Measurements from ENCODE around the gene BHMT2. TPM values are rescaled to one million over a fixed set of nuclear protein-coding genes. Genes with fewer than 3 reads are reported as not detected.

The BHMT2 gene
- total RNA-seq, 2 donors from 2014 or later, result 0.46 TPM; not detected in 1

GRCh38 chr5:79105868-79106267 lies 36.3 kb downstream of the BHMT2 start:
- H3K4me3 ChIP-seq (ENCODE audit: low read length), result no peak overlapping the region
- H3K4me3 Mint-ChIP-seq, result no peak overlapping the region
- no peak overlapping the region for H3K9ac ChIP-seq (ENCODE audit: extremely low read depth, low read length, poor library complexity, severe bottlenecking)
- H3K4me1 ChIP-seq (ENCODE audit: control insufficient read depth, insufficient read depth, low read length), result no peaks in the 10 kb centered on the region
- H3K27me3 Mint-ChIP-seq (ENCODE audit: insufficient read depth), result peaks cover 10% of the 10 kb centered on the region
- no peaks in the 10 kb centered on the region for H3K36me3 ChIP-seq (ENCODE audit: control insufficient read depth, insufficient read depth, low read length)
- H3K27me3 ChIP-seq (ENCODE audit: control insufficient read depth, insufficient read depth, low read length, poor library complexity, severe bottlenecking), result peaks cover 12% of the 10 kb centered on the region
- peaks cover 5% of the 10 kb centered on the region for H3K36me3 Mint-ChIP-seq (ENCODE audit: low read depth)
- H3K27ac ChIP-seq (ENCODE audit: low read depth, low read length), result no peak overlapping the region
- H3K9me3 ChIP-seq (ENCODE audit: control insufficient read depth, low read length), result peaks cover 8% of the 10 kb centered on the region
- TF ChIP-seq CTCF (conservative IDR thresholded peaks at IDR 0.05), result peak; percentile 28
- no peak for DNase-seq
- peaks cover 10% of the 10 kb centered on the region for H3K4me1 Mint-ChIP-seq
- 95 to 100% methylated on average over 2 of the region's 2 CpGs for WGBS, 2 experiments (ENCODE audit: insufficient coverage in 1 of 2, insufficient read length in 1 of 2)
- no peak overlapping the region for H3K27ac Mint-ChIP-seq
- H3K9me3 Mint-ChIP-seq, result peaks cover 17% of the 10 kb centered on the region

- H3K9me3 Mint-ChIP-seq, result peaks cover 3% of the 10 kb centered on the region
- Histone ChIP-seq H3K4me1 (ENCODE audit: control insufficient read depth, insufficient read depth, low read length) (no peaks in the 10 kb centered on the region), H3K27me3 (ENCODE audit: control insufficient read depth, insufficient read depth, low read length, poor library complexity, severe bottlenecking) (peaks cover 26% of the 10 kb centered on the region), H3K36me3 (ENCODE audit: control insufficient read depth, insufficient read depth, low read length) (no peaks in the 10 kb centered on the region), H3K9ac (ENCODE audit: extremely low read depth, low read length, poor library complexity, severe bottlenecking) (no peak overlapping the region), H3K27ac (ENCODE audit: low read depth, low read length) (no peak overlapping the region), H3K4me3 (ENCODE audit: low read length) (no peak overlapping the region), H3K9me3 (ENCODE audit: control insufficient read depth, low read length) (peaks cover under 1% of the 10 kb centered on the region)
- peaks cover 24% of the 10 kb centered on the region for H3K27me3 Mint-ChIP-seq (ENCODE audit: insufficient read depth)
- H3K4me1 Mint-ChIP-seq, result peaks cover 16% of the 10 kb centered on the region
- no peaks in the 10 kb centered on the region for H3K36me3 Mint-ChIP-seq (ENCODE audit: low read depth)
- TF ChIP-seq CTCF (conservative IDR thresholded peaks at IDR 0.05), result no peak
- H3K27ac Mint-ChIP-seq, result no peak overlapping the region
- no peak for DNase-seq
- H3K4me3 Mint-ChIP-seq, result no peak overlapping the region
- WGBS, 2 experiments (ENCODE audit: insufficient coverage in 1 of 2, insufficient read length in 1 of 2), result 79 to 85% methylated on average over 6 to 7 of the region's 7 CpGs
These were observed 37.6 kb downstream of the BHMT2 start for GRCh38 chr5:79107020-79107796.

GRCh38 chr5:79108086-79108485 lies 38.5 kb downstream of the BHMT2 start:
- WGBS, 2 experiments (ENCODE audit: insufficient coverage in 1 of 2, insufficient read length in 1 of 2), result 89 to 100% methylated on average over 1 to 2 of the region's 3 CpGs
- Mint-ChIP-seq H3K27ac (no peak overlapping the region), H3K9me3 (no peaks in the 10 kb centered on the region), H3K4me1 (peaks cover 16% of the 10 kb centered on the region), H3K27me3 (ENCODE audit: insufficient read depth) (peaks cover 32% of the 10 kb centered on the region), H3K36me3 (ENCODE audit: low read depth) (no peaks in the 10 kb centered on the region), H3K4me3 (no peak overlapping the region)
- H3K4me3 ChIP-seq (ENCODE audit: low read length), result no peak overlapping the region
- TF ChIP-seq CTCF (conservative IDR thresholded peaks at IDR 0.05), result no peak
- H3K9me3 ChIP-seq (ENCODE audit: control insufficient read depth, low read length), result no peaks in the 10 kb centered on the region
- no peaks in the 10 kb centered on the region for H3K4me1 ChIP-seq (ENCODE audit: control insufficient read depth, insufficient read depth, low read length)
- peaks cover 35% of the 10 kb centered on the region for H3K27me3 ChIP-seq (ENCODE audit: control insufficient read depth, insufficient read depth, low read length, poor library complexity, severe bottlenecking)
- no peaks in the 10 kb centered on the region for H3K36me3 ChIP-seq (ENCODE audit: control insufficient read depth, insufficient read depth, low read length)
- H3K9ac ChIP-seq (ENCODE audit: extremely low read depth, low read length, poor library complexity, severe bottlenecking), result no peak overlapping the region
- DNase-seq, result no peak
- H3K27ac ChIP-seq (ENCODE audit: low read depth, low read length), result no peak overlapping the region

All from endodermal cell (in vitro differentiated cells).